SH-SY5Y (cell line): ENCODE data around the gene HAUS7.

Experiments
- GATA2 ChIP-seq: IDR thresholded peaks from 2 replicates; pipeline ENCODE4 v1.6.1; 2011; ENCODE audit warnings: mild to moderate bottlenecking, low read depth, low read length
- GATA3 ChIP-seq: IDR thresholded peaks from 2 replicates; pipeline ENCODE4 v1.6.1; 2011; ENCODE audit warnings: low read depth, mild to moderate bottlenecking, low read length, moderate library complexity

HAUS7 gene

GRCh38 chrX:153505361-153505760 is 35.0 kb upstream of the HAUS7 start:
- no peak for TF ChIP-seq GATA2
- no peak for TF ChIP-seq GATA3

- TF ChIP-seq GATA2, result no peak
- no peak for TF ChIP-seq GATA3
Measured at GRCh38 chrX:153504445-153505016, 34.2 kb upstream of the HAUS7 start.

DNA sequence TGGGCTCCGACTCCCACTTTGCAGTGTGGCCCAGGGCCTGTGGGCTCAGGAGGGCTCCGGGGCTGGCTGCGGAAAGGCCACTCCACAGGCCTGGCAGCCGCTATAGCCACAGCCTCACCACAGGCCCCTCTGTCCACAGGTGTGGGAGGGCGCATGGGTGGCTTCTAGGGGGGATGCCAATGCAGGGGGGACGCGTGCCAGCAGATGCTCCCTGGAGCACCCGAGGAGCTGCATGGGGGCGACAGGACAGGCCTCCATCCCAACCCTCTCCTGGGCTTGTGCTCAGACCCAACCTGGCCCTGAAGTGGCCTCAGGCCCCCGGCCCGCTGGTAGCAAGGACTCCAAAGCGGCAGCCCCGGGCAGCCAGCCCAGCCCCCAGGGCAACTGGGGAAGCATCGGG is 32.4 kb upstream of the HAUS7 start:
- TF ChIP-seq GATA2 (no peak), GATA3 (no peak)

- TF ChIP-seq GATA3 (no peak), GATA2 (no peak)
Measured at GRCh38 chrX:153502131-153502530, 31.8 kb upstream of the HAUS7 start.

- TF ChIP-seq GATA2 (no peak), GATA3 (no peak)
Measured at GRCh38 chrX:153501530-153501929, 31.2 kb upstream of the HAUS7 start.

DNA sequence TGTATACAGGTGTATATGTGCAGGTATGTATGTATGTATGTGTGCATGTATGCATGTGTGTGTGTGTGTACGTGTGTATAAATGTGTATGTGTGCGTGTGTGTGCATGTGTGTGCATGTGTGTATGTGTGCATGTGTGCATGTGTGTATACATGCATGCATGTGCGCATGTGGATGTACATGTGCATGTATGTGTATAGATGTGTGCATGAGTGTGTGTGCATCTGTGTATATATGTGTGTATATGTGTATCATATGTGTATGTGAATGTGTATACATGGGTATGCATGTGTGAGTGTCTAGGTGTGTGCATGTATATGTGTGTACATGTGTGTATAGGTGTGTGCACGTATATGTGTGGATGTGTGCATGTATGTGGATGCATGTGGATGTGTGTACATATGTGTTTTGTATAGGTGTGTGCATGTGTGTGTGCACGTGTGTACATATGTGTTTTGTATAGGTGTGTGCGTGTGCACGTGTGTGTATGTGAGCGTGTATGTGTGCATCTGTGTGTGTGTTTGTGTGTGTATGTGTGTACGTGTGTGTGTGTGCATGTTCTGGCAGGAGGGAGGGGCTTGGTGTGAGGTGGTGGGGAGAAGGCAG is 30.4 kb upstream of the HAUS7 start:
- no peak for TF ChIP-seq GATA3
- TF ChIP-seq GATA2, result no peak

- TF ChIP-seq GATA2 (no peak), GATA3 (no peak)
Measured at GRCh38 chrX:153499876-153500275, 29.5 kb upstream of the HAUS7 start.

DNA sequence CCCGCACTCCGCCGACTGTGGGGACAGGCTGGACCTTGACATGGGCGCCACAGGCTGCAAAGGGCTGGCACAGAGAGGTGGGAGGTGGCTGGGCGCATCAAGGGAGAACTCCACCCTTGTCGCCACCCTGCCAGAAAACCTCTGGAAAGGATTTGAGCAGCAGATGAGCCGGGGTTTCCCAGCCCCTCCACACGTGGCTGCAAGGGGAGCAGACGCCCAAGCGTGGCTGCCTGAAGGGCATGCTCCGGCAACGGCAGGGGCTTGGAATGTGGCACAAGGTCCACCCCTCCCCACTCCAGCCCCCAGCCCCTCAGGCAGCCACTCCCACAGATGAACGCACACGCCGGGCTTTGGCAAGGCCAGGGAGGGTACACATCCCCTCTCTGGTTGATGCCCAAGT is 29.0 kb upstream of the HAUS7 start:
- TF ChIP-seq GATA3 (no peak), GATA2 (no peak)

DNA sequence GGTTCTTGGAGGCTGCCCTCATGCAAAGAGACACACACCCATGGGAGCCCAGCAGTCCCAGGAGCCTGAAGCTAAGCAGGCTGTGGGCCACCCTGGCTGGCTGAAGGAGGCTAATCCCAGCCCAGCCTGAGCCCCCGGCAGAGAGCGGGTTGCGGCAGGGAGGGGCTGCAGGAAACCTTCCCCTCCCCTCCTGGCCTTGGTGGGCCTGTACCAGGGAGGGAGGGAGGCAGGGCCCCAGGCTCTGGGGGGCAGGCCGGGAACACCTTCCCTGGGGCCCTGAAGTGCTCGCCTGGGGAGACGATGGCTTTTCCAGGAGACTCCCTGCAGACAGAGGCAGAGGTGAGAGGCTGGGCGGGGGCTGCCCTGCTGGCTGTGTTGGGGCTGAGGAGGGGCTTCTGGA is 28.1 kb upstream of the HAUS7 start:
- TF ChIP-seq GATA3, result no peak
- TF ChIP-seq GATA2, result no peak

DNA sequence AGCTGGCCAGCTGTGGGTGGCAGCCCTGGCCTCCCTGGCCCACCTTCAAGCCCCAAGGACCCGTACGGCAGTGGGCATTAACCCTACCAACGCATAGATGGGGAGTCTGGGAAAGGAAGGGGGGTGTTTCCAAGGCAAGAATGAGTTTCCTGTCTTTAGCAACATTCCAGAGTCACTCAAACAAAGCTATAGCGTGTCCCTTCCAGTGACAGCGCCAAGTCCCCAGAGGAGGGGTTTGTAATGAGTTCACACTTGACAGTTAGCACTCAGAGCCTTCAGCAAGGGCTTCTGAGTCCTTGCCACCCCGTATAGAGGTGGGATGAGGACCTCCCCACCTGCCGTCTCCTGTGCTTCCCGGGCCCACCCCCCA is 26.2 kb upstream of the HAUS7 start:
- TF ChIP-seq GATA3 (no peak), GATA2 (no peak)

GRCh38 chrX:153495903-153496589 is 25.7 kb upstream of the HAUS7 start:
- TF ChIP-seq GATA3, result no peak
- no peak for TF ChIP-seq GATA2

DNA sequence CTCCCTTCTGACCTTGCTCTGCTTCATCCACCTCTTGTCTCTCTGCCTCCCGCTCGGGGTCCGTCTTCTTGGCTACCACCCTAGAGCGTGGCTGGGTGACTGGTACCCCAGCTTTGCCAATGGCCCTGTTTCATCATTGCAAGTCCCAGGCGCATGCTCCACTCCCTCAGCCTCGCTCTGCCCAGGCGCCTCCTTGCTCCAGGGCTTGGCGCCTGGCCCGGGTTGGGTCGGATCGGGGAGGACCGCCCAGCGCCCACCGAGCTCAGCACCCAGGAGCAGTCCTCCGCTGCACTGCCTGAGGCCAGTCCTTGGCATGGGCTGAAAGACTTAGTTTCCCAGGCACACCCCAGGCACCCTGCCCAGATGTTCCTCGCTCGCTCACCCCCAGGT is 25.0 kb upstream of the HAUS7 start:
- no peak for TF ChIP-seq GATA3
- TF ChIP-seq GATA2, result no peak

- TF ChIP-seq GATA3, result no peak
- TF ChIP-seq GATA2, result no peak
Measured at GRCh38 chrX:153494541-153495361, 24.4 kb upstream of the HAUS7 start, which contains the start of gene BGN. Gene BGN, plus strand, starts transcription at chrX:153494980. Its CDS starts 9,652 bp downstream, at chrX:153504632.

DNA sequence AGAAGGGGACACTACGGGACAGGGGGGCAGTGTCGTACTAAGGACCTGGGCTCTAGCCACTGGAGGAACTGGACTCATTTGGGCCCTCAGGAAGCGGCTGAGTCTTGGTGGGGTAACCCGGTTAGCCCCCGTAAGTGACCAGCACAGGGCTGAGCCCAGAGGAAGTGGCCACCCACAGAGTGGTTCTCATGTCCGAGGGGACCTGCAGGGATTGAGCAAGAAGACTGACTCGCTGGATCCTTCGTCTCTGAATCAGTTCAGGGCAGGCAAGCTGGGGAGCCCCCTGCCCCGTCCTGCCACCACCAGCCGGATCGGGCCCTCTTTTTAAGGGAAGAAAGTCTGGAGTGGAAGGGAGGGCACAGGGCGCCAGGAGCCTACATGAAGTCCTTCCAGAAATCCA is 23.7 kb upstream of the HAUS7 start:
- TF ChIP-seq GATA2 (no peak), GATA3 (no peak)
